ENCODE data around the gene LCMT1.
"Not testable (repeated sequence)": the region's sequence is repeated elsewhere in the genome, so short reads cannot be mapped to it uniquely, and the experiment has no call there.

LCMT1 gene

DNA sequence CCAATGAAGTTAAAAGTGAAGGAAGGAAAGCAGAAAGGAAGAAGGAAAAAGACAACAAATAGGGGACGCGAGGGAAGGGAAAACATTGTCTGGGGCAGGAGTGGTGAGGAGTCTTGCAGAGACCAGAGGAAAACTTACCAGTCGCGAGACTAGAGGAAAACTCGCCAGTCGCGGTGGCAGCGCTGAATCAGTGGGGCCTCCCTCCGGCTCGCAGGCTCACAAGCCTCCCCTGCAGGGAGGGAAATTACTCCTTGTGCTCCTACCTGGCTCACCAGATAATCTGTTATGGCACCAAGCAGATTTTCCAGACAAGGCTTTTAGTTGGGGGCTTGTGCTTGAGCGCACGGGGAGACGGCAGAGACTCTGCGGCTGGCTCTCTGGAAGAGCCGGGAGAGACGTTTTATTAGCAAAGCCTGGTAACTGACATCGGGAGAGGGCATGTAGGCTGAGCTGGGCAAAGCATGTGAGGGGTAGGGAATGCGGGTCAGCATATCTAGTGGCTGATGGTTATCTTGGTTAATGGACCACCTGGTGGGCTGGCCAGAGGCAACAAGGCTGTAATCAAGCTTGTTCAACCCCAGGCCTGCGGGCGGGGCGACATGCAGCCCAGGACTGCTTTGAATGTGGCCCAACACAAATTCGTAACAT lies 37.1 kb downstream of the LCMT1 start:
- no peak for DNase-seq

DNA sequence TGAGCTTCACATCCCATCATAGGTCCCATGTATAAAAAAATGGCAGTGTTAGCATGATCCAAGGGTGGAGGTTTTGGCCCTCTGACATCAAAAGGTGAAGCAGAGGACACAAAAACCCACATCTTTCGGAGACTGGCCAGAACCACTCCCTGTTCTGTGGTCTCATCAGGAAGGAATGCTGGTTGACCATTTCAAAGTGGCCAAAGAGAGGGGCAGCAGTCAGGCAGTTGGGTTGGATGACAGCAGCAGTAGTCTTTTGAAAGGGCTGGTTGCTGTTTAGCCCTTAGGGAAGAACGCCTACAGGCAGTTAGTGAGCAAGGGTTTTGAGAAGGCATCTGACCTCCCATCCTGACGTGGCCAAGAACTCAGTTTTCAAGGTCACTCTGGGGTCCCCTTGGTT lies 40.5 kb downstream of the LCMT1 start:
- DNase-seq: no peak

DNA sequence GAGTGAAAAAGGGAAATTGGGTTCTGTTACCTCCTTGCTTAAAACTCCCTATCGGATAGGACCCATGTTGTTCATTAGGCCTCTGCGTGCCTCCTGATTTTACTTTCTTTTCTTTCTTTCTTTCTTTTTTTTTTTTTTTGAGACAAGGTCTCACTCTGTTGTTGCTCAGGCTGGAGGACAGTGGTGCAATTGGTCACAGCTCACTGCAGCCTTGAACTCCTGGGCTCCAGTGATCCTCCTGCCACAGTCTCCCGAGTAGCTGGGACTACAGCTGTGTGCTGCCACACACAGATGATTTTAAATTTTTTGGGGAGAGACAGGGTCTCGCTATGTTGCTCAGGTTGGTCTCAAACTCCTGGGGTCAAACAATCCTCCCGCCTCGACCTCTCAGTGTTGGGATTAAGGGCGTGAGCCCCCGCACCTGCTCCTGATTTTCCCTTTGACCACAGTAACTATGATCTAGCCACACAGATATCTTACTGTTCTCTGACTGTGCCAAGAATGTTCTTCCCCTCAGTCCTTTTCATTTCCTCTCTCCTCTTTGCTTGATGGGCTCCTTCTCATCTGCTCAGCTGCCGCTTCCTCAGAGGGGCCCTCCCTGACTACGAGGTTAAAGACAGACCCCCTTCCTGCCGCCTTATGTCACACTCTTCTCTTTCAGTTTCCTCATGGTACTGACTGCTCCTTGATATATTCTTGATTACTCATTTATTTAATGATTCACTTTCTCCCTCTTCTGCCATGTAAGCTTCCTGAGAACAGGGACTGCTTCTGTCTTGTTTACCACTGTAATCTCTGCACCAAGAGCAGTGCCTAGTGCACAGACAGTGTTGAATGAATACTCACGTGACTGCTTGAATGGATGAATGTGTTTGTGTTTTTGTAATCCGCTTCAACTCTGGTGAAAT lies 44.3 kb downstream of the LCMT1 start:
- DNase-seq: peak; percentile 61

DNA sequence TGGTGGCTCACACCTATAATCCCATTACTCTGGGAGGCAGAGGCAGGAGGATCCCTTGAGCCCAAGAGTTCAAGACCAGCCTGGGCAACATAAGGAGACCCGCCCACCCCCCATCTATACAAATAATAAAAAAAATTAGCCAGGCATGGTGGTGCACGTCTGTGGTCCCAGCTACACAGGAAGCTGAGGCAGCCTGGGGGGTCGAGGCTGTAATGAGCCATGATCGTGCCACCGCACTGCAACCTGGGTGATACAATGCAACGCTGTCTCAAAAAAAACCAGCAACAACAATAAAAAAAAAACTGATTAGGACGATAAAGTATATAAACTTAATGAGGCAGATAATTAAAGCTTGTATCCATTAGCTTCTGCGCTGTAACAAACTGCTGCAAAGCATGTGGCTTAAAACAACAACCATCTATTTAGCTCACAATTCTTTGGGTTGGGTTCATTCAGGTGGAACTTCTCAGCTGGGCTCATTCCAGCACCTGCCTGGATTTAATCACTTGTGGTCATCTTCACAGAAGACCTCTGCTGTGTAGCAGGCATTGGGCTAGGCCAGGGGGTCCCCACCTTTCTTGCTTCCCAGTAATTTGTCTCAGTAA lies 45.8 kb downstream of the LCMT1 start:
- DNase-seq: no peak

DNA sequence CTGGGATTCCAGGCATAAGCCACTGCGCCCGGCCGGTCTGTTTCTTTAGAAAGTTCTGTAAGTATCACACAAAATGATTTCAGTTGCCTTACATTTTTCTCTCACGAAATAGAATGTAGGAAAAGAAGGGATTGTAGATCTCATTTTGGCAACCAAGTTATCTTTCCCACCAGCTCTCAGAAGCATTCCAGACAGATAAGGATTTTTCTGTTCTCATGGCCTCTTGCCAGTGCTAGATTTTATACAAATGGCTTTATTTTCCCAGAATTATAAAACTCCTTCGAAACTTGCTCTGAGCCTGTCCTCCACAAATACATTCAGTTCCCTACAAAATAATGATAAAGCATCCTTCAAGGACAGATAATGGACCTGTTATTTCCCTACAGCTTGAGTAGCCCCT lies 46.9 kb downstream of the LCMT1 start:
- no peak for DNase-seq

DNA sequence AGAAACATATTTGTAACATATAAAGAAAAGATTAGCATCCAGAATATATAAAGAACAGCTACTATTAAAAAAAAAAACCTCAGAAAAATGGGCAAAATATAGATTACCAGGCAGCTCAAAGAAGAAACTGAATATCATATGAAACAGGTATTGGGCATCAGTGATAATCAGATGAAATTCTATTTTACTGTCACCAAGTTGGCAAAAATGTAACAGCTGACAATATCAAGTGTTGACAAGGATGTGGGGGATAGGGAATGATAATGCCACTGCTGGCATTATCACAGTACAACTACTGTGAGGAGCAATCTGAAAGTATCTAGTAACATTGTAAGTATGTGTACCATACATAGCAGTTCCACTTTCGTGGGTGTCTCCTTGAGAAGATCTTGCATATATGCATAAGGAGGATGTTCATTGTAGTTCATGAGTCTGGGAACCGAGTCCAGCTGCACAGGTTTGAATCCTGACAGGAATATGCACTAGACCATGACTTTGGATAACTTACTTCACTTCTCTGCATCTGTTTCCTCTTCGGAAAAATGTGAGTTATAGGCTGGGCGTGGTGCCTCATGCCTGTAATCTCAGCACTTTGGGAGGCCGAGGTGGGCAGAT lies 50.3 kb downstream of the LCMT1 start:
- DNase-seq: no peak

DNA sequence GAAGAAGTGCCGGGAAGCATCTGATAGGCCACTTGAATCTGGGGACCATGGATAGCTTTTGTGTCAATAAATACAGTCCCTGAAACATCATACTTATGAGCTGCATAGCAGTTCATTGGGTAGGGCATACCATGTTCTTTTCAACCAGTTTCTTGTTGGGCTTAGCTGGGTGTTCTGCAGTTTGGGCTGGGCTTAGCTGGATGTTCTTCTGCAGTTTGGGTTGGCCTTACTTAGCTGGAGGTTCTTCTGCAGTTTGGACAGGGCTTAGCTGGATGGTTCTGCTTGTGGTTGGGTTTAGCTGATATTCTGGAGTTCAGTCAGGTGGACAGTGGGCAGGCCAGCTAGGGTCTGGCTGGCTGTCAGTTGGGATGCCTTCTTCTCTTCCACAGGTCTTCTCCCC lies 52.1 kb downstream of the LCMT1 start:
- DNase-seq: no peak

DNA sequence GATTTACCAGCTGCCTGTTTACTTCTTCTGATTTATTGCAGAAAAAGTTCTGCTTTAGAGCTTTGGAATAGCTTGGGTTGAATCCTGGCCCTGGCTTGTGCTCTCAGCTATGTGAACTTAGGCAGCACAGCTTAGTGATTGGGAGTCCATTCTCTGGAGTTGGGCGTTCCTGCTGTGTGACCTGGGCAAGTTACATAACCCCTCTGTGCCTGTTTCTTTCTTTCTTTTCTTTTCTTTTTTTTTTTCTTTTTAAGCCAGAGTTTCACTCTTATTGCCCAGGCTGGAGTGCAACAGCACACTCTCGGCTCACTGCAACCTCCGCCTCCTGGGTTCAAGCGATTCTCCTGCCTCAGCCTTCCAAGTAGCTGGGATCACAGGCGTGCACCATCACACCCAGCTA lies 53.7 kb downstream of the LCMT1 start:
- no peak for DNase-seq

DNA sequence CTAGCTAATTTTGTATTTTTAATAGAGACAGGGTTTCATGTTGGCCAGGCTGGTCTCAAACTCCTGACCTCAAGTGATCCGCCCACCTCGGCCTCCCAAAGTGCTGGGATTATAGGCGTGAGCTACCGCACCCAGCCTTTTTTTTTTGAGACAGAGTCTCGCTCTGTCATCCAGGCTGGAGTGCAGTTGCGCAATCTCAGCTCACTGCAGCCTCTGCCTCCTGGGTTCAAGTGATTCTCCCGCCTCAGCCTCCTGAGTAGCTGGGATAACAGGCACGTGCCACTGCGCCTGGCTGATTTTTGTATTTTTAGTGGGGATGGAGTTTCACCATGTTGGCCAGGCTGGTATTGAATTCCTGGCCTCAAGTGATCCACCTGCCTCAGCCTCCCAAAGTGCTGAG lies 56.4 kb downstream of the LCMT1 start:
- DNase-seq: not testable (repeated sequence)

DNA sequence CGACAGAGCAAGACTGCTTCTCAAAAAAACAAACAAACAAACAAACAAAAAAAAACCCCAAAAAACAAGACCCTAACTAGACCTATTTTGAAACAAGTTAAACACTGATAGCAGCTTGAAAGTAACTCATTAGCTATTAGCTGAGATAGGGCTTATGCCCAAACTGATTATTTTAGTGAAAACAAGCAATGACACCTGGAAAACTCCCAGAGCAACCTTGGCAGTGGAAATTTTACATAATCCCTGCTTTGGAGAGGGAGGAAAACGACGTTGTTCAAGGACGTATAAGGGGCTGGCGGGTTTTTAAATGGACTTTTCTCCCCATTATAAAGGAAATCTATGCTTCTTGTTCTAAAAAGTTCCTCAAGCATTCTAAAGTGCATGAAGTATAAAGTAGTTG lies 59.8 kb downstream of the LCMT1 start:
- DNase-seq: no peak

DNA sequence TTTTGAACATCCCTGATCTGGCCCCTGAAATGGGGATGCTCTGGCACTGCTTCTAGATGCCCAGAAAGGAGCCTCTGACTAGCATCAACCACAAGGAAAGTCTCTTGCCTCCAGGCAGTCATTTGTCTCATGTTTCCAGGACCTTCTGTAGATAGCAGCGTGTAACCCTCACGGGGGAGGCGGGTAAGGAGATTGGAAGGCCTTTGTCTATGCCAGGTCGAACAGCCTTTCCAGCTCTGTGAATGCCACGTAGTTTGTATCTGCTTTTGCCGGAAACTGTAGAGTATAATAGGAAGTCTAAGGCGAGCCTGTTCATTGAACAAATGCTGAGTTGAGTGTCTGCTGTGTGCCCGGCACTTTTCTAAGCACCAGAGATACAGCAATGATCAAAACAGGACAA lies 61.3 kb downstream of the LCMT1 start:
- DNase-seq: no peak

DNA sequence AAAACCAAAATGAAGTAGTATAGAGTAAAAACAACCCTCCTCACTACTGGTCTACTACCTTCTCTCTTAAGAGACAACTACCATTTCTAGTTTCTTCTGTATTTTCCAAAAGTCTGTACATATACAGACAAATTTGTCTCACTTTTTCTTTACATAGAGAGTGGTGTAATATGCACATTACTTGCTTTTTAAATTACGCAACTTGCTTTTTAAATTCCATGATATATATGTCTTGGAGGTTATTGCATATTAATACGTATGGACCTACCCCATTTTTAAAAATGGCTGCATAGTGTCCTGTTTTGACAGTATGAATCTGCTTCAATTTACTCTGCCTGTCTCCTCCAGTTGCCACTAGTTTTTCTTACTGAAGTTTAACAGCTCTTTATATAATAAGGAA lies 62.7 kb downstream of the LCMT1 start:
- DNase-seq: no peak

DNA sequence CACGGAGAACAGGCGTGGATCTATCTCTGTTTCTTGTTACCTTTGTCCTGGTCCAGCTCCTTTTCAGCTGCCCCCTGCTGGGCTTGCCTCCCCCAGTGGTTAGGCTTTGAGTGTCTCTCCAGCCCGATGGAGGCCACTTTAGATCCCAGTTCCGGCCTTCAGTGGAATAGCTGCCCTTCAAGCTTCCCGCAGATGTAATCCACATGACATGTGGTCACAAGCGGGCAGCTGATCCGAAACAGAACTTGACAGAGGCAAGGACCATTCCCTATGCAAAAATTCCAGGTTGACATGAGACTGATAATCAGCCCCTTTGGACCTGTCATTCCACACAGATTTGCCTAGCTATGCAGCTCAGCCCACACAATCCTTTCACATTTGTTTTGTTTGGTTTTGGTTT lies 64.6 kb downstream of the LCMT1 start:
- DNase-seq: no peak

DNA sequence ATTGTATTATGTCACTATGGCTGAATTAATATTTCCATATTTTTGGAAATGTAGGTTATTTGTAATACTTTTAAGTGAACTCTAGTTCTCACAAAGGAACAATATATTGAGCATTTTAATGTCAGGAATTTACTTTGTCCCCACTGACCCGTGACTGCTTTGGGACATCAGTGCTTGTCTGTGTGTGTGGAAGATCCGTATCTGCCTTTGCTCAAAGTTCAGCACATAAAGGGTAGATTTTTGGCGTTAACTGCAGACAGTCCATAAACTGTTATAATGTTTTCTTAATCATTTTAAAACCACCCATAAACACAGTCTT lies 65.9 kb downstream of the LCMT1 start:
- no peak for DNase-seq

DNA sequence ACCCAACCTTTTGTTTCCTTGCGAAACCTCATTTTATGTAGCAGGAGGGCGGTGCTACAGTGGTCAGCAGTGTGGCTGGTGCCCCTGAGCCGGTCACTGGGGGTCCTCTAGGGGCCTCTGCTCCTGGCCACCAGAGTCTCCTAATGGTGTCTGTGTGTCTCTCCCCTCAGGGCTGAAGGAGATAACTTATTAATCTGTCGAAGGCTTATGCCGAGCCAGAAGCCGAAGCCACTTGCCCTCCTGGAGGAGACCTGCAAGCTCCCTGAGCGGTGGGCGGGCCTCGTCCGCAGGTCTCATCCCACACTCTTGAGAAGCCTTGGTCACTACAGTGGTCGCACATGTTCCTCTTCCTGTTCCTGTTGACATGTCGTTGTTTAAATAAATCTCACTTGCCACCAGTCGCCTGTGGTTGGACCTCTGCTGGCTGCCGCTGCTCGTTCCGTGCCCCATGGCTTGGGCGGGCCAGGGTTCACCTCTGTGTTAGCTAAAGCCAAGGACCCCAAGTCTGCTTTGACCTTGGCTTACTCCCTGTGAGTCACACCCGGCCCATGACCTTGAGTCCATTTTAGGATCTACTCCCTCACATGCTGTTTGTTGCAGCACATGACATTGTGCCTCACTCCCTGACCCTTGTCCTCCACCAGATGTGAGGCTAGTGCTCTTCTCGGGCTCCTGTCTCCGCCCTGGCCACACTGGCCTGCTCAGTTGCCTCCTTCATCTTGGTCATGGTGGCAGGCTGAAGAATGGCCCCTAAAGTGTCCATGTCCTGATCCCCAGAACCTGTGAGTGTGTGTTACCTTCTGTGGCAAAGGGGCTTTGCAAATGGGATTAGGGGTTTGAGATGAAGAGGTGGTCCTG lies 66.5 kb downstream of the LCMT1 start:
- DNase-seq: no peak

DNA sequence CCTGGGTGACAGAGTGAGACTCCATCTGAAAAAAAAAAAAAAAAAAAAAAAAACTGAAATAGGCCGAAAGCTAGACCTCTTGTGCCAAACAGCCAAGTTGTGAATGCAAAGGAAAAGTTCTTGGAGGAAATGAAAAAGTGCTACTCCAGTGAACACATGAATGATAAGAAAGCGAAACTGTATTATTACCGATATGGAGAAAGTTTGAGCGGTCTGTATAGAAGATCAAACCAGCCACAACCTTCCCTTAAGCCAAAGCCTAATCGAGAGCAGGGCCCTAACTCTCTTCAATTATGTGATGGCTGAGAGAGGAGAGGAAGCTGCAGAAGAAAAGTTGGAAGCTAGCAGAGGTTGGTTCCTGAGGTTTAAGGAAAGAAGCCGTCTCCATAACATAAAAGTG lies 69.7 kb downstream of the LCMT1 start:
- DNase-seq: not testable (repeated sequence)

DNA sequence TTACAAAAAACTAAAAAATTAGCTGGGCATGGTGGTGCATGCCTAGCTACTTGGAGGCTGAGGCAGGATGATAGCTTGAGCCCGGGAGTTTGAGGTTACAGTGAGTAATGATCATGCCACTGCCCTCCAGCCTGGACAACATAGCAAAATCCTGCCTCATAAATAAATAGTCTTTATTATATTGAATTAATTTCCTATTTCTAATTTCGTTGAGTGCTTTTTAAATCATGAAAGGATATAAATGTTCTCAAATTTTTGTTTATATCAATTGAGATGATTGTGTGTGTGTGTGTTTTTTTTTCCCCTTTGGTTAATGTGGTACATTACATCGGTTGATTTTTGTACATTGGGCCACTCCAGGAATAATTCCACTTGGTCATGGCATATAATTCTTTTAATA lies 73.2 kb downstream of the LCMT1 start:
- DNase-seq: no peak

DNA sequence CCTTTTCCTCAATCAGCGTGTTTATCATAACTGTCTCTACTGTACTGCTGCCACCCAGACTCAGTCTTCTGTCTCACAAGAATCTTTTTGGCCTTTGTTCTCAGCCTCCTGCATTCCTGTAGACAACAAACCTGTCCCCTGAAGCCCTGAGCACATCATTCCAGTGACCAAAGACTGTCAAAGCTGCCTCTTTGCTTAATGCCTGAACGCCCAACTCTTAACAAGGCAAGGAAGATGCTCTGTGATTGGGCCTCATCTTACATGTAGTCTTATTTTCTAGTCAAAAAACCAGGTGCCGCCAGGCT lies 75.9 kb downstream of the LCMT1 start:
- DNase-seq: no peak

DNA sequence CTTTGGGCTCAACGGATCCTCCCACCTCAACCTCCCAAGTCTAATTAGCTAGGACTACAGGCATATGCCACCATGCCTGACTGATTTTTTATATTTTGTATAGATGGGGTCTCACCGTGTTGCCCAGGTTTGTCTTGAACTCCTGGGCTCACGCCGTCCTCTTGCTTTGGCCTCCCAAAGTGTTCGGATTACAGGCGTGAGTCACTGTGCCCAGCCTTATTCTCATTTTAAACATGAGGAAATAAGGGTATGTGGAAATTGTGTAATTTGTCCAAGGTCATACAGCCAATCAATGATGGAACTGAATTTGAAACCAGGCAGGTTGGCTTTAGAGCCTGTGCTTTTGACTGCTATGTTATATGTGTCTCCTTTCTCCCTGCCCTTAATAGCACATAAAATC lies 77.8 kb downstream of the LCMT1 start:
- DNase-seq: no peak

DNA sequence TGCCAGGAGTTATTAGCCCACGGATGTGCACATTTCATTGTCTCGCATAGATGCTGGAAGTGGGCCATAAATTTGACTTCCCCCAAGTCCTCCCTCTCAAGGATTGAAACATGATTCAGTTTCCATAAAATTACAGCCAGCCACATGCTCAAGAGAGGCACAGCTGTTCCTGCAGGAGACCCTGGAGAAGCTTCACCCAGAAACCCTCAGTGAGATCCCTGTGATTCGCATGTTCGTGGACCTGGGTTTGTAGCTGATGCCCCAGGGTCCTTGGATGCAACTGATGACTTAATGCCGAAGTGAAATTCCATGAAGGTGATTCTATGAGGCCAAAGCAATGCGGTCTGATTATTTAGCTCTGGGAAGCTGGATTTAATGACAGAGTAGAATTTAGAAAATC lies 80.6 kb downstream of the LCMT1 start:
- DNase-seq: no peak

DNA sequence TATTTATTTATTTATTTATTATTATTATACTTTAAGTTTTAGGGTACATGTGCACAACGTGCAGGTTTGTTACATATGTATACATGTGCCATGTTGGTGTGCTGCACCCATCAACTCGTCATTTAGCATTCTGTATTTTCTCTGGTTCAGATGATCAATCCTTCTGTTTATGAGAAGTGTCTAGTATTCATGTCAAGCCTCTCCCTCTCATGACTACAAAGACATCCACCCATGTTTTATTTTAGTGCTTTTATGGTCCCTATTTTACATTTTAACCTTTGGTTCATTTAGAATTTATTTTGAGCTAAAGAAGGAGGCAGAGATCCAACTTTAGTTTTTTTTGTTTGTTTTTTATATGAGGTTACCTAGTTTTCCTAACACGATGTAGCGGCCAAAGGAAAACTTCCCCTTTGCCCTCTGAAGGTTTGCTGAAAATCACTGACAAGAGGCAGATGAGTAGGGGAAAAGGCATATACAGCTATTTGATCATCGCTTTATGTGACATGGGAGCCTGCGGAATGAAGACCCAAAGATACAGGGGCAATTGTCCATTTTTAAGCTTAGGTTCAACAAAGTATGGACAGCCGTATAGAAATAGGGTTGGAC lies 82.8 kb downstream of the LCMT1 start:
- DNase-seq: no peak

DNA sequence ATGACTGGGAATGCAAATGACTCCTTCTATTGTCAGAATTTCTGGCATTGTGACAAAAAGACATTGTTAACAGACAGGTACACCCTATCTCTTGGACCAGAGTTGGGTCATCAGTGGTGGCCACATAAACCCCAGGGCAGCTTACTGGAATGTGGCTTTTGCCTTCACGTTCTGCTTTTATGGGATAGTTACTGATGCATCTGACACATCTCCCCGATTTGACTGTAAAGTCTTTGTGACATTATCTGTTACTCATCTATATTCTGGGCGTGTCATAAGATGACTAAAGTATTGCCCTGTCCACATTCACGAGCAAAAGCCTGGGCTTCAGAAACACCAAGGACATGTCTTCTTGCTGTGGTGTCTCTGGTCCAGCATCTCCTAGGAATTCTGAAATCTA lies 86.5 kb downstream of the LCMT1 start:
- DNase-seq: no peak

DNA sequence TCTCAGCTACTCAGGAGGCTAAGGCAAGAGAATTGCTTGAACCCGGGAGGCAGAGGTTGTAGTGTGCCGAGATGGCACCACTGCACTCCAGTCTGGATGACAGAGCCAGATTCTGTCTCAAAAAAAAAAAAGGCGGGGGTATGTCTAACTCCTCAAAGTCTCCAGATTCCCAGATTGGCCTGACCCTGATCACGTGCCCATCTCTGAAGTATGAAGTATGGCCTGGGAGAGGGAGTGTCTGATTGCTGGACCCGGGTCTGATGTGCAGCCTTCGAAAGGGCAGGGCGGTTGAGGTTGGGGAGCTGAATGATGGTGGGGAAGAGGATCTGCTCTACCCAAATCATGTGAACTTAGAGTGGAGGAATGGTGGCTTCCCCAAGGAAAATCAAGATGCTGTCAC lies 87.9 kb downstream of the LCMT1 start:
- no peak for DNase-seq
